Measurements from ENCODE around the gene ROGDI. TPM values are rescaled to one million over a fixed set of nuclear protein-coding genes. Genes with fewer than 3 reads are reported as not detected.

Gene ROGDI
- polyA plus RNA-seq, 1 of the 3 experiments (the other 2 are of a cell fraction), result 33.6 TPM

DNA sequence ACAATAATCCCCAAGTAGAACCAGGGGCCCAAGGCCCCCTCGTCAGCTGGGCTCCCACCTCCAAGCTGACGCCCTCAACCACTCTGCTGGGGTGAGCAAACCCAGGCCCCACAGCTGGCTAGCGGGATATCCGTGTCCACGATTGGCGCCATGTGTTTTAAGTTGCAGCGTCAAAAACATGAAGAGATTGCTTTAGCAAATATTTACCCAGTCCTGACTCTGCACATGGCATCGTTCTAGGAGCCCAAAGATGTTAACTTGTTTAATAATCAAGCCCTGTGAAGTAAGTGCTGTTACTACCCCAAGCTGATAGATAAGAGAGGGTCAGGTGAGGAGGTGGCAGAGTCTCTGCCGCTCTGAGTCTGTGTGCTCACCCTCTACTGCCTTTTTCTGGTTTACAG lies 13.9 kb downstream of the ROGDI start:
- Histone ChIP-seq H3K79me2 (ENCODE audit: insufficient read depth) (no peaks in the 10 kb centered on the region), H3K27me3 (ENCODE audit: insufficient read depth) (no peaks in the 10 kb centered on the region), H3K9ac (no peak overlapping the region), H3K4me2 (no peak overlapping the region), H3K9me2 (no peaks in the 10 kb centered on the region), H3K4me1 (ENCODE audit: control insufficient read depth in 1 of 2, insufficient read depth in 2 of 2, low read depth in 1 of 2, low read length in 1 of 2) (peaks cover 0 to 11% of the 10 kb centered on the region in 2 experiments; a peak in 1 of 4 replicates), H2AFZ (ENCODE audit: low read depth) (no peak overlapping the region), H3F3A (replicated peaks; ENCODE audit: insufficient read depth) (no peaks in the 10 kb centered on the region), H4K20me1 (ENCODE audit: insufficient read depth) (no peaks in the 10 kb centered on the region), H3K27ac (ENCODE audit: low read depth in 2 of 2, low read length in 1 of 2) (no peak overlapping the region; a peak in 1 of 4 replicates), H3K36me3 (replicated peaks in 1 of 2; ENCODE audit: control insufficient read depth in 1 of 2, insufficient read depth in 2 of 2, low read length in 1 of 2) (no peaks in the 10 kb centered on the region), H3K9me3 (no peaks in the 10 kb centered on the region), H3K4me3 (ENCODE audit: low read depth in 2 of 2, low read length in 1 of 2) (no peak overlapping the region)
- no peak for TF ChIP-seq TCF12 (IDR thresholded peaks at IDR 0.05)
- ChIA-PET CTCF (interaction anchor here (0.7 to 1.4 kb wide), 5 partner anchors 13 to 57 kb away, joined by 3 to 4 read pairs (median 3); no protein-coding TSS in a partner anchor), POLR2A (interaction anchor here (0.9 kb wide), 1 partner anchor 15 kb away, joined by 4 read pairs; no protein-coding TSS in a partner anchor)
- peak; percentile 54 for DNase-seq
- 75% methylated on average over 9 of the region's 9 CpGs for WGBS (ENCODE audit: low lambda C conversion rate)

DNA sequence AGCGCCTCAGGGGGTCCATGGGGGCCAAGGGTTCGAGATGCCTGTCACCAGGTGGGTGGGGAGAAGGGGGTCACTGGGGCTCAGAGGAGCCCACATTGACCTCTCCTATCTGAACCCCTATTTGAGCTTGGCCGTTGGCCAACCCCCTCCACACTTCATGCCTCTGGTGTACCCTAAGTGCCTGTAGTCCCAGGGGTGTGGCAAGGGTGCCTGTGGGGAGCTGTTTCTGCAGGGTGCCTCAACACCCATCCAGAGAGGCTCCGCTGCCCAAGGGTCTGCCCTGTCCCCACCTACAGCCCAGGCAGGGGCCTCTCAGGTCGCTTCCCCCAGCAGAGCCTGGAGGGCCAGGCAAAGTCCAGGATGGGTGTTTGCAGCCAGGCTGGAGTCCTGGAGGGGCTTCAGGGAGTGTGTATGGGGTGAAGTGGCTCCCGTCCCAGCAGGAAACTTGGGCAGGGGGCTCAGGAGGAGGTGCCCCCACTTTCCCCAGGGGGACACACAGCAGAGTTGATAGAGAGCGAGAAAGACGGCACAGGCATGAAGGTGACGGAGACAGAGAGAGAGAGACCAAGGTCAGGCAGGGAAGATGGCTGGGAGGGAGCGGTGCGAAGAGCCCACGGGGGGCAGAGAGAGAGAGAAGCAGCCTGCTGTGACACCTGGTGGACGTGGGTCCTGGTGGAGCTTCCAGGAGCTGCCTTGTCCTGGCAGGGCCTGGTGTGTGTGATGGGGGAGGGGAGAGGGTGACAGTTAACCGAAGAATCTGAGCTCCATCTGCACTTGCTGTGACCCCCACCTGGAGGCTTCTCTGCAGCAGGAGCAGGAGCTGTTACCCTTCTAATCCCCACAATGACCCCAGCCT lies 14.6 kb downstream of the ROGDI start, which contains the start of gene SEPTIN12:
Gene SEPTIN12 (minus strand): TSS at position 719 of the 856 bp plus-strand sequence. CDS start 700 bp downstream, at position 19.
- Histone ChIP-seq H3K9me2 (no peaks in the 10 kb centered on the region), H3F3A (replicated peaks; ENCODE audit: insufficient read depth) (no peaks in the 10 kb centered on the region), H3K27me3 (ENCODE audit: insufficient read depth) (no peaks in the 10 kb centered on the region), H3K4me2 (no peak within 1 kb of the TSS), H3K36me3 (replicated peaks in 1 of 2; ENCODE audit: control insufficient read depth in 1 of 2, insufficient read depth in 2 of 2, low read length in 1 of 2) (no peaks in the 10 kb centered on the region), H2AFZ (ENCODE audit: low read depth) (no peak within 1 kb of the TSS), H3K4me1 (ENCODE audit: control insufficient read depth in 1 of 2, insufficient read depth in 2 of 2, low read depth in 1 of 2, low read length in 1 of 2) (peaks cover 0 to 11% of the 10 kb centered on the region in 2 experiments; a peak in 1 of 4 replicates), H3K4me3 (ENCODE audit: low read depth in 2 of 2, low read length in 1 of 2) (no peak within 1 kb of the TSS), H4K20me1 (ENCODE audit: insufficient read depth) (no peaks in the 10 kb centered on the region), H3K9me3 (no peaks in the 10 kb centered on the region), H3K79me2 (ENCODE audit: insufficient read depth) (no peaks in the 10 kb centered on the region), H3K27ac (ENCODE audit: low read depth in 2 of 2, low read length in 1 of 2) (no peak within 1 kb of the TSS; a peak in 1 of 4 replicates), H3K9ac (no peak within 1 kb of the TSS)
- TF ChIP-seq FOSL2 (IDR thresholded peaks at IDR 0.05; ENCODE audit: borderline replicate concordance, low read depth) (no peak), RAD21 (IDR thresholded peaks at IDR 0.05; ENCODE audit: low read length) (peak; percentile 52)
- ChIA-PET POLR2A (interaction anchor here (0.9 kb wide), 1 partner anchor 16 kb away, joined by 4 read pairs; no protein-coding TSS in a partner anchor), CTCF (interaction anchor here (0.7 to 1.4 kb wide), 4 partner anchors 14 to 56 kb away, joined by 3 to 4 read pairs (median 3); no protein-coding TSS in a partner anchor)
- DNase-seq, result peak; percentile 61
- WGBS (ENCODE audit: low lambda C conversion rate), result 76% methylated on average over 12 of the region's 14 CpGs

GRCh38 chr16:4787068-4787467 lies 15.4 kb downstream of the ROGDI start:
- H3K79me2 ChIP-seq (ENCODE audit: insufficient read depth), result no peaks in the 10 kb centered on the region
- ChIA-PET POLR2A (no interaction called here), CTCF (interaction anchor here (1.7 kb wide), 1 partner anchor 10 kb away, joined by 4 read pairs; no protein-coding TSS in a partner anchor)
- no peaks in the 10 kb centered on the region for H3K9me3 ChIP-seq
- no peaks in the 10 kb centered on the region for H4K20me1 ChIP-seq (ENCODE audit: insufficient read depth)
- H3K4me3 ChIP-seq (ENCODE audit: low read depth in 2 of 2, low read length in 1 of 2), result no peak overlapping the region
- no peaks in the 10 kb centered on the region for H3F3A ChIP-seq (replicated peaks; ENCODE audit: insufficient read depth)
- no peaks in the 10 kb centered on the region for H3K27me3 ChIP-seq (ENCODE audit: insufficient read depth)
- no peak overlapping the region for H3K27ac ChIP-seq (ENCODE audit: low read depth in 2 of 2, low read length in 1 of 2)
- DNase-seq, result no peak
- H2AFZ ChIP-seq (ENCODE audit: low read depth), result no peak overlapping the region
- no peaks in the 10 kb centered on the region for H3K9me2 ChIP-seq
- peaks cover 0 to 11% of the 10 kb centered on the region in 2 experiments; a peak in 1 of 4 replicates for H3K4me1 ChIP-seq (ENCODE audit: control insufficient read depth in 1 of 2, insufficient read depth in 2 of 2, low read depth in 1 of 2, low read length in 1 of 2)
- 98% methylated on average over 8 of the region's 8 CpGs for WGBS (ENCODE audit: low lambda C conversion rate)
- no peak overlapping the region for H3K9ac ChIP-seq
- no peak overlapping the region for H3K4me2 ChIP-seq
- H3K36me3 ChIP-seq (replicated peaks in 1 of 2; ENCODE audit: control insufficient read depth in 1 of 2, insufficient read depth in 2 of 2, low read length in 1 of 2), result no peaks in the 10 kb centered on the region
- TF ChIP-seq, protein P1, sequence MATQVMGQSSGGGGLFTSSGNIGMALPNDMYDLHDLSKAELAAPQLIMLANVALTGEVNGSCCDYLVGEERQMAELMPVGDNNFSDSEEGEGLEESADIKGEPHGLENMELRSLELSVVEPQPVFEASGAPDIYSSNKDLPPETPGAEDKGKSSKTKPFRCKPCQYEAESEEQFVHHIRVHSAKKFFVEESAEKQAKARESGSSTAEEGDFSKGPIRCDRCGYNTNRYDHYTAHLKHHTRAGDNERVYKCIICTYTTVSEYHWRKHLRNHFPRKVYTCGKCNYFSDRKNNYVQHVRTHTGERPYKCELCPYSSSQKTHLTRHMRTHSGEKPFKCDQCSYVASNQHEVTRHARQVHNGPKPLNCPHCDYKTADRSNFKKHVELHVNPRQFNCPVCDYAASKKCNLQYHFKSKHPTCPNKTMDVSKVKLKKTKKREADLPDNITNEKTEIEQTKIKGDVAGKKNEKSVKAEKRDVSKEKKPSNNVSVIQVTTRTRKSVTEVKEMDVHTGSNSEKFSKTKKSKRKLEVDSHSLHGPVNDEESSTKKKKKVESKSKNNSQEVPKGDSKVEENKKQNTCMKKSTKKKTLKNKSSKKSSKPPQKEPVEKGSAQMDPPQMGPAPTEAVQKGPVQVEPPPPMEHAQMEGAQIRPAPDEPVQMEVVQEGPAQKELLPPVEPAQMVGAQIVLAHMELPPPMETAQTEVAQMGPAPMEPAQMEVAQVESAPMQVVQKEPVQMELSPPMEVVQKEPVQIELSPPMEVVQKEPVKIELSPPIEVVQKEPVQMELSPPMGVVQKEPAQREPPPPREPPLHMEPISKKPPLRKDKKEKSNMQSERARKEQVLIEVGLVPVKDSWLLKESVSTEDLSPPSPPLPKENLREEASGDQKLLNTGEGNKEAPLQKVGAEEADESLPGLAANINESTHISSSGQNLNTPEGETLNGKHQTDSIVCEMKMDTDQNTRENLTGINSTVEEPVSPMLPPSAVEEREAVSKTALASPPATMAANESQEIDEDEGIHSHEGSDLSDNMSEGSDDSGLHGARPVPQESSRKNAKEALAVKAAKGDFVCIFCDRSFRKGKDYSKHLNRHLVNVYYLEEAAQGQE (IDR thresholded peaks at IDR 0.05; ENCODE audit: low read depth, low read length), result no peak
- TF ChIP-seq, protein P2, sequence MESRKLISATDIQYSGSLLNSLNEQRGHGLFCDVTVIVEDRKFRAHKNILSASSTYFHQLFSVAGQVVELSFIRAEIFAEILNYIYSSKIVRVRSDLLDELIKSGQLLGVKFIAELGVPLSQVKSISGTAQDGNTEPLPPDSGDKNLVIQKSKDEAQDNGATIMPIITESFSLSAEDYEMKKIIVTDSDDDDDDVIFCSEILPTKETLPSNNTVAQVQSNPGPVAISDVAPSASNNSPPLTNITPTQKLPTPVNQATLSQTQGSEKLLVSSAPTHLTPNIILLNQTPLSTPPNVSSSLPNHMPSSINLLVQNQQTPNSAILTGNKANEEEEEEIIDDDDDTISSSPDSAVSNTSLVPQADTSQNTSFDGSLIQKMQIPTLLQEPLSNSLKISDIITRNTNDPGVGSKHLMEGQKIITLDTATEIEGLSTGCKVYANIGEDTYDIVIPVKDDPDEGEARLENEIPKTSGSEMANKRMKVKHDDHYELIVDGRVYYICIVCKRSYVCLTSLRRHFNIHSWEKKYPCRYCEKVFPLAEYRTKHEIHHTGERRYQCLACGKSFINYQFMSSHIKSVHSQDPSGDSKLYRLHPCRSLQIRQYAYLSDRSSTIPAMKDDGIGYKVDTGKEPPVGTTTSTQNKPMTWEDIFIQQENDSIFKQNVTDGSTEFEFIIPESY (IDR thresholded peaks at IDR 0.05; ENCODE audit: borderline replicate concordance, low read depth), result no peak
- TF ChIP-seq NFIC (IDR thresholded peaks at IDR 0.05; ENCODE audit: borderline replicate concordance) (no peak), EP300 (IDR thresholded peaks at IDR 0.05; ENCODE audit: borderline replicate concordance in 1 of 2, low read depth in 1 of 2, low read length in 1 of 2) (no peak), FOXM1 (IDR thresholded peaks at IDR 0.05; ENCODE audit: low read depth) (no peak), USF2 (IDR thresholded peaks at IDR 0.05; ENCODE audit: borderline replicate concordance, low read depth, low read length) (no peak), SMC3 (IDR thresholded peaks at IDR 0.05; ENCODE audit: low read depth, low read length) (no peak), ELF1 (IDR thresholded peaks at IDR 0.05) (no peak), RFX5 (IDR thresholded peaks at IDR 0.05; ENCODE audit: low read length) (no peak), GABPA (IDR thresholded peaks at IDR 0.05; ENCODE audit: low read depth) (no peak), GATA2 (CRISPR knock-in tag; IDR thresholded peaks at IDR 0.05) (no peak)
